GM23338 (cell line): ENCODE measurements around the gene SCIN. TPM values are rescaled to one million over a fixed set of nuclear protein-coding genes. Genes with fewer than 3 reads are reported as not detected.

Source experiments
- ATAC-seq: fragments of 200-7000 bp; cut with Tn5 transposase; 3 replicates; pipeline ENCODE4 v1.9.1; 2020
- DNase-seq: peaks from one replicate; pipeline ENCODE4 v3.0.0-alpha.2; 2015; ENCODE audit warnings: low spot score
- H2AFZ ChIP-seq: fragments of 200-600 bp; sonication (generic); 2 replicates; pipeline ENCODE4 v1.8.0; 2016; ENCODE audit warnings: antibody characterized with exemption, mild to moderate bottlenecking, moderate library complexity
- H3F3A ChIP-seq: fragments of 200-600 bp; sonication (generic); replicated peaks from 2 replicates; pipeline ENCODE4 v1.8.0; 2017; ENCODE audit warnings: antibody characterized with exemption, mixed run types, low read depth
- H3K27ac ChIP-seq: fragments of 200-600 bp; sonication (generic); 2 replicates; pipeline ENCODE4 v1.6.1; 2016; ENCODE audit warnings: low read depth
- H3K27me3 ChIP-seq: fragments of 200-600 bp; sonication (generic); 2 replicates; pipeline ENCODE4 v1.8.0; 2016; ENCODE audit warnings: mild to moderate bottlenecking, mixed run types, moderate library complexity; ENCODE audit not compliant: insufficient read depth
- H3K36me3 ChIP-seq: fragments of 200-600 bp; sonication (generic); 2 replicates; pipeline ENCODE4 v1.8.0; 2016; ENCODE audit warnings: mild to moderate bottlenecking; ENCODE audit not compliant: insufficient read depth
- H3K4me1 ChIP-seq: fragments of 200-600 bp; sonication (generic); 2 replicates; pipeline ENCODE4 v1.8.0; 2016; ENCODE audit warnings: mild to moderate bottlenecking, moderate library complexity; ENCODE audit not compliant: insufficient read depth
- H3K4me2 ChIP-seq: fragments of 200-600 bp; sonication (generic); 2 replicates; pipeline ENCODE4 v1.7.1; 2017; ENCODE audit warnings: mixed run types
- H3K4me3 ChIP-seq: fragments of 200-600 bp; sonication (generic); 2 replicates; pipeline ENCODE4 v1.6.1; 2016; ENCODE audit warnings: mixed run types
- H3K79me2 ChIP-seq: fragments of 200-600 bp; sonication (generic); replicated peaks from 2 replicates; pipeline ENCODE4 v1.8.0; 2017; ENCODE audit warnings: mild to moderate bottlenecking; ENCODE audit not compliant: insufficient read depth
- H3K9me2 ChIP-seq: fragments of 200-600 bp; sonication (generic); 2 replicates; pipeline ENCODE4 v1.8.0; 2017; ENCODE audit not compliant: insufficient read depth
- H4K20me1 ChIP-seq: fragments of 200-600 bp; sonication (generic); replicated peaks from 2 replicates; pipeline ENCODE4 v1.8.0; 2017; ENCODE audit warnings: mild to moderate bottlenecking; ENCODE audit not compliant: insufficient read depth
- H3K27ac Mint-ChIP-seq: 2 replicates; pipeline ENCODE4 v1.8.0; 2020; ENCODE audit warnings: inconsistent platforms, mild to moderate bottlenecking, moderate library complexity, mixed read lengths
- H3K27me3 Mint-ChIP-seq: 3 replicates; pipeline ENCODE4 v1.8.0; 2022; ENCODE audit warnings: low read depth, mild to moderate bottlenecking, moderate library complexity, mixed read lengths, inconsistent platforms; ENCODE audit not compliant: insufficient read depth, poor library complexity
- H3K36me3 Mint-ChIP-seq: 3 replicates; pipeline ENCODE4 v1.8.0; 2021; ENCODE audit warnings: low read depth, mild to moderate bottlenecking, inconsistent platforms, moderate library complexity, mixed read lengths
- H3K4me1 Mint-ChIP-seq: 3 replicates; pipeline ENCODE4 v1.8.0; 2020; ENCODE audit warnings: mild to moderate bottlenecking, inconsistent platforms, mixed read lengths
- H3K4me3 Mint-ChIP-seq: 3 replicates; pipeline ENCODE4 v1.8.0; 2021; ENCODE audit warnings: moderate library complexity, mild to moderate bottlenecking, inconsistent platforms, mixed read lengths
- H3K9me3 Mint-ChIP-seq: 3 replicates; pipeline ENCODE4 v1.8.0; 2020; ENCODE audit warnings: moderate library complexity, mild to moderate bottlenecking, inconsistent platforms, mixed read lengths
- CREB1 ChIP-seq: fragments of 250-450 bp; sonication (Bioruptor Pico); IDR thresholded peaks from 2 replicates; pipeline ENCODE4 v1.5.0; 2020; ENCODE audit warnings: low read depth, mild to moderate bottlenecking, moderate library complexity
- ETS1 ChIP-seq: IDR thresholded peaks from 2 replicates; pipeline ENCODE4 v1.6.1; 2016; ENCODE audit warnings: antibody characterized with exemption
- EZH2 ChIP-seq: fragments of 200-600 bp; sonication (generic); IDR thresholded peaks from one replicate; pipeline ENCODE4 v1.8.0; 2017; ENCODE audit warnings: antibody characterized with exemption, mild to moderate bottlenecking, low read depth; ENCODE audit not compliant: unreplicated experiment
- EZH2phosphoT487 ChIP-seq: fragments of 200-600 bp; sonication (generic); IDR thresholded peaks from one replicate; pipeline ENCODE4 v1.8.1; 2018; ENCODE audit warnings: antibody characterized with exemption; ENCODE audit not compliant: unreplicated experiment
- JUNB ChIP-seq: IDR thresholded peaks from one replicate; pipeline ENCODE4 v1.6.1; 2016; ENCODE audit warnings: antibody characterized with exemption; ENCODE audit not compliant: unreplicated experiment
- NANOG ChIP-seq: IDR thresholded peaks from 2 replicates; pipeline ENCODE4 v1.6.1; 2016; ENCODE audit warnings: antibody characterized with exemption, borderline replicate concordance
- REST ChIP-seq: IDR thresholded peaks from one replicate; pipeline ENCODE4 v1.6.1; 2018; ENCODE audit warnings: antibody characterized with exemption; ENCODE audit not compliant: unreplicated experiment
- ZNF114 ChIP-seq: fragments of 250-450 bp; sonication (Bioruptor Pico); IDR thresholded peaks from 2 replicates; pipeline ENCODE4 v1.5.0; 2020; ENCODE audit warnings: mild to moderate bottlenecking, moderate library complexity
- ZNF331 ChIP-seq: fragments of 250-450 bp; sonication (Bioruptor Pico); IDR thresholded peaks from 2 replicates; pipeline ENCODE4 v1.5.0; 2020; ENCODE audit warnings: low read depth, mild to moderate bottlenecking, moderate library complexity
- polyA plus RNA-seq: library from polyadenylated mRNA; unstranded; fragments of >200 nt; fragmentation: Nextera tagmentation; extraction: Ambion mirVana; gene quantifications from 2 replicates; pipeline ENCODE4 v1.2.1, GENCODE V29; 2016
- total RNA-seq: library from RNA; depleted of rRNA; stranded (reverse); fragments of >200 nt; shearing (Covaris generic); gene quantifications from 2 replicates; pipeline ENCODE4 v1.2.3, GENCODE V29; 2014
- TF ChIP-seq, protein P1 (sequence below): fragments of 250-450 bp; sonication (Bioruptor Pico); IDR thresholded peaks from 2 replicates; pipeline ENCODE4 v1.5.0; 2020; ENCODE audit warnings: mild to moderate bottlenecking, moderate library complexity

The SCIN gene
- total and polyA plus RNA-seq, 2 experiments from 2014 or later: 0.80 to 0.92 TPM

DNA sequence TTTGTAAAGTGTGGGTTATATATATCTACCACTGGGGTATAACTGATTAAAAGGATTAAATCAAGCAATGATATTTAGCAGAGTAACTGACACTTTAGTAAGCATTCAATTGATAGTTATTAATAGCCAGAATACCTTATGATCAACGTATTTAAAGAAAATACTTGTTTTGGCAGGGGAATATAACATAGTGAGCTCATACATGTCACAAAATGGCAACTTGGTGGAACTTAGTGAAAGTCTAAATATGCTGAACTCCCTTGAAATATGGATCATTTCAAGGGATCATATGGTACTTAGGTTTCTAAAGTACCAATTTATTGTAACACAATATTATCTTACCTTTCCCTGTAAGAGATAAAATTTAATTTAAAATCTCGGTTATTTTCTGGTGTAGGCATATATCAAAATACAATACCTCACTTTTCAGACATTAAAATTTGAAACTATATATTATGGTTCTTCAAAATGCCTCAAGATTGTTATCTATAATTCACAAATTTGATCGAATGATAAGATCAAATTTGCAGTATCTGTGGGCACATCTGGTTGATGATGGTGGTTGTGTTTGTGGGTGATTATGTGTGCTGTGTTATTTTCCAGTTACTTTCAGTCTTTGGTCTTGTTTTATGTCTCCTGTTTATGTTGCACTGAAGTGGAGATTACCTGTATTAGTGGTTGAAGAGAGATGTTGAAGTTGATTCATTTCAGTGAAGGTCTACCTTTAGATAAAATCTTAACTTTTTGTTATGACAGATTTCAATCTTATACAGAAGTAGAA, 122.1 kb downstream of the SCIN start (continued):
- TF ChIP-seq, protein P1, sequence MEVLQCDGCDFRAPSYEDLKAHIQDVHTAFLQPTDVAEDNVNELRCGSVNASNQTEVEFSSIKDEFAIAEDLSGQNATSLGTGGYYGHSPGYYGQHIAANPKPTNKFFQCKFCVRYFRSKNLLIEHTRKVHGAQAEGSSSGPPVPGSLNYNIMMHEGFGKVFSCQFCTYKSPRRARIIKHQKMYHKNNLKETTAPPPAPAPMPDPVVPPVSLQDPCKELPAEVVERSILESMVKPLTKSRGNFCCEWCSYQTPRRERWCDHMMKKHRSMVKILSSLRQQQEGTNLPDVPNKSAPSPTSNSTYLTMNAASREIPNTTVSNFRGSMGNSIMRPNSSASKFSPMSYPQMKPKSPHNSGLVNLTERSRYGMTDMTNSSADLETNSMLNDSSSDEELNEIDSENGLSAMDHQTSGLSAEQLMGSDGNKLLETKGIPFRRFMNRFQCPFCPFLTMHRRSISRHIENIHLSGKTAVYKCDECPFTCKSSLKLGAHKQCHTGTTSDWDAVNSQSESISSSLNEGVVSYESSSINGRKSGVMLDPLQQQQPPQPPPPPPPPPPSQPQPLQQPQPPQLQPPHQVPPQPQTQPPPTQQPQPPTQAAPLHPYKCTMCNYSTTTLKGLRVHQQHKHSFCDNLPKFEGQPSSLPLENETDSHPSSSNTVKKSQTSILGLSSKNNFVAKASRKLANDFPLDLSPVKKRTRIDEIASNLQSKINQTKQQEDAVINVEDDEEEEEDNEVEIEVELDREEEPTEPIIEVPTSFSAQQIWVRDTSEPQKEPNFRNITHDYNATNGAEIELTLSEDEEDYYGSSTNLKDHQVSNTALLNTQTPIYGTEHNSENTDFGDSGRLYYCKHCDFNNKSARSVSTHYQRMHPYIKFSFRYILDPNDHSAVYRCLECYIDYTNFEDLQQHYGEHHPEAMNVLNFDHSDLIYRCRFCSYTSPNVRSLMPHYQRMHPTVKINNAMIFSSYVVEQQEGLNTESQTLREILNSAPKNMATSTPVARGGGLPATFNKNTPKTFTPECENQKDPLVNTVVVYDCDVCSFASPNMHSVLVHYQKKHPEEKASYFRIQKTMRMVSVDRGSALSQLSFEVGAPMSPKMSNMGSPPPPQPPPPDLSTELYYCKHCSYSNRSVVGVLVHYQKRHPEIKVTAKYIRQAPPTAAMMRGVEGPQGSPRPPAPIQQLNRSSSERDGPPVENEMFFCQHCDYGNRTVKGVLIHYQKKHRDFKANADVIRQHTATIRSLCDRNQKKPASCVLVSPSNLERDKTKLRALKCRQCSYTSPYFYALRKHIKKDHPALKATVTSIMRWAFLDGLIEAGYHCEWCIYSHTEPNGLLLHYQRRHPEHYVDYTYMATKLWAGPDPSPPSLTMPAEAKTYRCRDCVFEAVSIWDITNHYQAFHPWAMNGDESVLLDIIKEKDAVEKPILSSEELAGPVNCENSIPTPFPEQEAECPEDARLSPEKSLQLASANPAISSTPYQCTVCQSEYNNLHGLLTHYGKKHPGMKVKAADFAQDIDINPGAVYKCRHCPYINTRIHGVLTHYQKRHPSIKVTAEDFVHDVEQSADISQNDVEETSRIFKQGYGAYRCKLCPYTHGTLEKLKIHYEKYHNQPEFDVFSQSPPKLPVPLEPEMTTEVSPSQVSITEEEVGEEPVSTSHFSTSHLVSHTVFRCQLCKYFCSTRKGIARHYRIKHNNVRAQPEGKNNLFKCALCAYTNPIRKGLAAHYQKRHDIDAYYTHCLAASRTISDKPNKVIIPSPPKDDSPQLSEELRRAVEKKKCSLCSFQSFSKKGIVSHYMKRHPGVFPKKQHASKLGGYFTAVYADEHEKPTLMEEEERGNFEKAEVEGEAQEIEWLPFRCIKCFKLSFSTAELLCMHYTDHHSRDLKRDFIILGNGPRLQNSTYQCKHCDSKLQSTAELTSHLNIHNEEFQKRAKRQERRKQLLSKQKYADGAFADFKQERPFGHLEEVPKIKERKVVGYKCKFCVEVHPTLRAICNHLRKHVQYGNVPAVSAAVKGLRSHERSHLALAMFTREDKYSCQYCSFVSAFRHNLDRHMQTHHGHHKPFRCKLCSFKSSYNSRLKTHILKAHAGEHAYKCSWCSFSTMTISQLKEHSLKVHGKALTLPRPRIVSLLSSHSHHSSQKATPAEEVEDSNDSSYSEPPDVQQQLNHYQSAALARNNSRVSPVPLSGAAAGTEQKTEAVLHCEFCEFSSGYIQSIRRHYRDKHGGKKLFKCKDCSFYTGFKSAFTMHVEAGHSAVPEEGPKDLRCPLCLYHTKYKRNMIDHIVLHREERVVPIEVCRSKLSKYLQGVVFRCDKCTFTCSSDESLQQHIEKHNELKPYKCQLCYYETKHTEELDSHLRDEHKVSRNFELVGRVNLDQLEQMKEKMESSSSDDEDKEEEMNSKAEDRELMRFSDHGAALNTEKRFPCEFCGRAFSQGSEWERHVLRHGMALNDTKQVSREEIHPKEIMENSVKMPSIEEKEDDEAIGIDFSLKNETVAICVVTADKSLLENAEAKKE (CRISPR knock-in tag): no peak
- no peak for TF ChIP-seq JUNB

DNA sequence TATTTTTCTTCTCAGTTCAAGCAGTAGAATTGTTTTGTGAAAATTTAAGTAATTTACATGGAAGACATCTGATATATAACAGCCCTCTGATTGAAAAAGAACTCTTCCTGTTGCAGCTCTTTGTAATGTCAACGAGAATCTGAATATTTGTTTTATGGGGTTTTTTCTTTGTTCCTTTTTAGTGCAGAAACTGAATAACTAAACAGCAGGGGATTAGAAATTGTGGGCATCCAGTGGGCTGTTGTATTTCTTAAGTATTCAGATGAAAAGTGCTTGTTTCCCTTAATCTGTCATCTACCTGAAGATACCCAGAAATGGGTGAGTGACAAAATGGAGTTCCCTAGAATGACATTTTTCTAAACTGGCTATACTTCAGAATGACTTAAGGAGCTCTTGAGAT, 124.3 kb downstream of the SCIN start:
- no peaks in the 10 kb centered on the region for H3K27me3 Mint-ChIP-seq
- ATAC-seq (no peak), DNase-seq (no peak)
- no peak overlapping the region for H3K4me3 Mint-ChIP-seq
- H3K4me3 ChIP-seq: no peak overlapping the region
- H3F3A ChIP-seq: no peaks in the 10 kb centered on the region
- H3K27me3 ChIP-seq: no peaks in the 10 kb centered on the region
- no peak overlapping the region for H2AFZ ChIP-seq
- no peaks in the 10 kb centered on the region for H3K9me2 ChIP-seq
- no peak overlapping the region for H3K27ac ChIP-seq
- H3K4me1 Mint-ChIP-seq: peaks cover 9% of the 10 kb centered on the region
- no peaks in the 10 kb centered on the region; the same call in 2 of the 3 replicates for H3K9me3 Mint-ChIP-seq
- peaks cover 13% of the 10 kb centered on the region; the same call in 2 of the 3 replicates for H3K36me3 Mint-ChIP-seq
- peaks cover 12% of the 10 kb centered on the region for H3K4me1 ChIP-seq
- H3K79me2 ChIP-seq: peaks cover 47% of the 10 kb centered on the region
- no peaks in the 10 kb centered on the region for H4K20me1 ChIP-seq
- H3K27ac Mint-ChIP-seq: no peak overlapping the region
- H3K4me2 ChIP-seq: no peak overlapping the region
- H3K36me3 ChIP-seq: no peaks in the 10 kb centered on the region
- no peak for TF ChIP-seq EZH2phosphoT487
- TF ChIP-seq ETS1: no peak
- no peak for TF ChIP-seq ZNF331
- TF ChIP-seq ZNF114 (CRISPR knock-in tag): no peak
- no peak for TF ChIP-seq REST
- no peak for TF ChIP-seq NANOG
- no peak for TF ChIP-seq JUNB
- TF ChIP-seq EZH2: no peak
- TF ChIP-seq CREB1: no peak
